SU-DHL-6 (cell line): ENCODE data around the gene PTER.
A peak's percentile ranks its signal among the peaks of the same experiment; 100 is the strongest.

Experiments
- H2AFZ ChIP-seq: fragments of 200-600 bp; sonication (generic); 2 replicates; pipeline ENCODE4 v1.6.1; 2014; ENCODE audit warnings: low read depth, mild to moderate bottlenecking, moderate library complexity, mixed read lengths, antibody characterized with exemption, low read length; ENCODE audit not compliant: severe bottlenecking
- H3F3A ChIP-seq: fragments of 200-600 bp; shearing (Covaris generic); 2 replicates; pipeline ENCODE4 v1.6.0; 2016; ENCODE audit warnings: antibody characterized with exemption, mild to moderate bottlenecking; ENCODE audit not compliant: insufficient read depth
- H3K27ac ChIP-seq: fragments of 200-600 bp; sonication (generic); 2 replicates; pipeline ENCODE4 v1.5.1; 2016; ENCODE audit warnings: low read depth, mild to moderate bottlenecking, low read length, moderate library complexity, mixed read lengths
- H3K27me3 ChIP-seq: fragments of 200-600 bp; sonication (generic), shearing (Covaris generic); 2 replicates; pipeline ENCODE4 v1.6.0; 2014; ENCODE audit warnings: mild to moderate bottlenecking, low read length
- H3K36me3 ChIP-seq: fragments of 200-600 bp; sonication (generic); 2 replicates; pipeline ENCODE4 v1.6.1; 2014; ENCODE audit warnings: mild to moderate bottlenecking, low read length, mixed read lengths
- H3K4me2 ChIP-seq: fragments of 300-600, 200-600 bp; shearing (Covaris generic), sonication (generic); 2 replicates; pipeline ENCODE4 v1.6.0; 2014; ENCODE audit warnings: low read length, low read depth, mild to moderate bottlenecking; ENCODE audit not compliant: poor library complexity, severe bottlenecking
- H3K4me3 ChIP-seq: fragments of 200-600 bp; sonication (generic); 2 replicates; pipeline ENCODE4 v1.5.1; 2014; ENCODE audit warnings: antibody characterized with exemption, low read length, mild to moderate bottlenecking, mixed read lengths; ENCODE audit not compliant: insufficient read depth, poor library complexity, severe bottlenecking
- H3K79me2 ChIP-seq: fragments of 200-600 bp; sonication (generic); 2 replicates; pipeline ENCODE4 v1.6.1; 2014; ENCODE audit warnings: mild to moderate bottlenecking, low read length, moderate library complexity; ENCODE audit not compliant: insufficient read depth
- H3K9ac ChIP-seq: fragments of 200-600 bp; sonication (generic); 2 replicates; pipeline ENCODE4 v1.7.0; 2014; ENCODE audit warnings: mild to moderate bottlenecking, low read length
- H3K9me2 ChIP-seq: fragments of 200-600 bp; sonication (generic); replicated peaks from 2 replicates; pipeline ENCODE4 v1.6.1; 2014; ENCODE audit warnings: low read length; ENCODE audit not compliant: insufficient read depth
- H3K9me3 ChIP-seq: fragments of 200-600 bp; sonication (generic); 2 replicates; pipeline ENCODE4 v1.6.1; 2014; ENCODE audit warnings: low read length, mixed read lengths; ENCODE audit not compliant: insufficient read depth
- H4K20me1 ChIP-seq: fragments of 200-600 bp; sonication (generic); 2 replicates; pipeline ENCODE4 v1.6.1; 2014; ENCODE audit warnings: low read depth, mild to moderate bottlenecking, antibody characterized with exemption, low read length, moderate library complexity, mixed read lengths
- CTCF ChIP-seq: fragments of 200-600 bp; sonication (generic); IDR thresholded peaks from one replicate; pipeline ENCODE4 v1.5.1; 2017; ENCODE audit warnings: antibody characterized with exemption, mild to moderate bottlenecking, low read length, moderate library complexity; ENCODE audit not compliant: insufficient read depth, poor library complexity, severe bottlenecking
- EZH2phosphoT487 ChIP-seq: fragments of 200-600 bp; sonication (generic), shearing (Covaris generic); conservative IDR thresholded peaks from 2 replicates; pipeline ENCODE4 v1.6.1; 2018; ENCODE audit warnings: mild to moderate bottlenecking, antibody characterized with exemption, low read length, moderate library complexity, mixed read lengths

Gene PTER

GRCh38 chr10:16519908-16520861 is 83.4 kb downstream of the PTER start:
- H3K9ac ChIP-seq = no peak overlapping the region

GRCh38 chr10:16520900-16521299 is 84.1 kb downstream of the PTER start:
- H3K79me2 ChIP-seq = no peaks in the 10 kb centered on the region
- TF ChIP-seq EZH2phosphoT487 (no peak), CTCF (no peak)
- peak overlapping the region; percentile 38 for H3K9ac ChIP-seq
- peak overlapping the region; percentile 4 for H2AFZ ChIP-seq
- no peaks in the 10 kb centered on the region for H3K36me3 ChIP-seq
- 0 out of 2 replicates have a peak, but pooled peaks cover 3% of the 10 kb centered on the region for H3F3A ChIP-seq
- peak overlapping the region; percentile 40 for H3K4me3 ChIP-seq
- no peaks in the 10 kb centered on the region for H3K9me2 ChIP-seq
- no peaks in the 10 kb centered on the region for H3K27me3 ChIP-seq
- H3K4me2 ChIP-seq = peak overlapping the region; percentile 42
- H3K27ac ChIP-seq = no peak overlapping the region
- no peaks in the 10 kb centered on the region for H3K9me3 ChIP-seq
- no peaks in the 10 kb centered on the region for H4K20me1 ChIP-seq

More at GRCh38 chr10:16519908-16520861, 83.4 kb downstream of the PTER start:
- Histone ChIP-seq H4K20me1 (no peaks in the 10 kb centered on the region), H3K36me3 (no peaks in the 10 kb centered on the region), H3K9me2 (no peaks in the 10 kb centered on the region), H2AFZ (no peak overlapping the region), H3K79me2 (no peaks in the 10 kb centered on the region), H3K9me3 (no peaks in the 10 kb centered on the region), H3F3A (0 out of 2 replicates have a peak, but pooled peaks cover 3% of the 10 kb centered on the region), H3K27ac (no peak overlapping the region), H3K4me2 (no peak overlapping the region), H3K4me3 (no peak overlapping the region), H3K27me3 (no peaks in the 10 kb centered on the region)
- no peak for TF ChIP-seq CTCF
- no peak for TF ChIP-seq EZH2phosphoT487

GRCh38 chr10:16521311-16522016 is 84.7 kb downstream of the PTER start, which contains the start of gene C1QL3:
C1QL3 (minus strand) TSS chr10:16521879; CDS start chr10:16521065, 814 bp downstream.
- H3K9me3 ChIP-seq = no peaks in the 10 kb centered on the region

More at GRCh38 chr10:16521311-16522016, 84.7 kb downstream of the PTER start, which contains the start of gene C1QL3:
- TF ChIP-seq EZH2phosphoT487 (no peak), CTCF (no peak)
- Histone ChIP-seq H3K9ac (peak within 1 kb of the TSS; percentile 38), H3K36me3 (no peaks in the 10 kb centered on the region), H3K27ac (no peak within 1 kb of the TSS), H3K9me2 (no peaks in the 10 kb centered on the region), H3F3A (0 out of 2 replicates have a peak, but pooled peaks cover 3% of the 10 kb centered on the region), H3K79me2 (no peaks in the 10 kb centered on the region), H3K27me3 (no peaks in the 10 kb centered on the region), H3K4me2 (peak within 1 kb of the TSS; percentile 42), H2AFZ (peak within 1 kb of the TSS; percentile 4), H4K20me1 (no peaks in the 10 kb centered on the region), H3K4me3 (peak within 1 kb of the TSS; percentile 40)
